Stimulated activated CD8-positive, alpha-beta memory T cell treated with anti-CD3 and anti-CD28 coated beads, Interleukin-7, amount 100 ng/mL, for 1 hour (primary cell): ENCODE results near the gene AREG.

ENCODE experiments used
- DNase-seq, 2 donors: peaks; one replicate each; pipeline ENCODE4 v3.0.0-alpha.2; 2020; ENCODE audit warnings: low read depth in 2 of 2

The AREG gene

GRCh38 chr4:74463123-74463522 is 18.2 kb downstream of the AREG start:
- DNase-seq: no peak

- no peak for DNase-seq
These were observed 19.4 kb downstream of the AREG start for GRCh38 chr4:74464291-74464690.

- no peak for DNase-seq
These were observed 21.3 kb downstream of the AREG start for GRCh38 chr4:74466242-74466641.

- no peak for DNase-seq
These were observed 26.3 kb downstream of the AREG start for GRCh38 chr4:74471264-74471663.

GRCh38 chr4:74473155-74473811 is 28.3 kb downstream of the AREG start:
- no peak for DNase-seq

GRCh38 chr4:74474345-74475090 is 29.6 kb downstream of the AREG start:
- no peak for DNase-seq

GRCh38 chr4:74475091-74475800 is 30.3 kb downstream of the AREG start:
- no peak for DNase-seq

GRCh38 chr4:74475946-74476345 is 31.0 kb downstream of the AREG start:
- DNase-seq: no peak

- no peak for DNase-seq
These were observed 34.1 kb downstream of the AREG start for GRCh38 chr4:74479009-74479408.

- no peak for DNase-seq
These were observed 35.3 kb downstream of the AREG start for GRCh38 chr4:74480267-74480666.

GRCh38 chr4:74481891-74482609 is 37.1 kb downstream of the AREG start:
- no peak for DNase-seq

- DNase-seq: no peak
These were observed 38.4 kb downstream of the AREG start for GRCh38 chr4:74483226-74483911.

GRCh38 chr4:74486905-74487304 is 42.0 kb downstream of the AREG start:
- DNase-seq: no peak

GRCh38 chr4:74487771-74488170 is 42.8 kb downstream of the AREG start:
- DNase-seq: no peak

- DNase-seq: no peak
These were observed 45.8 kb downstream of the AREG start for GRCh38 chr4:74490736-74491135.

GRCh38 chr4:74499986-74500781 is 55.2 kb downstream of the AREG start:
- no peak for DNase-seq

- no peak for DNase-seq
These were observed 56.6 kb downstream of the AREG start for GRCh38 chr4:74501579-74501978.

GRCh38 chr4:74503580-74503979 is 58.6 kb downstream of the AREG start:
- DNase-seq: no peak

GRCh38 chr4:74504212-74504611 is 59.3 kb downstream of the AREG start:
- DNase-seq: no peak
